RWPE2 (cell line): ENCODE measurements around the gene FRMD7.
"Not testable (repeated sequence)": the region's sequence is repeated elsewhere in the genome, so short reads cannot be mapped to it uniquely, and the experiment has no call there.

Experiments
- ATAC-seq: fragments of 200-7000 bp; cut with Tn5 transposase; 3 replicates; pipeline ENCODE4 v1.9.1; 2021; ENCODE audit warnings: low read depth
- DNase-seq: peaks from one replicate; pipeline ENCODE4 v3.0.0-alpha.2; 2020; ENCODE audit warnings: low spot score
- H3K27ac ChIP-seq: fragments of 450-650 bp; 2 replicates; pipeline ENCODE4 v1.5.1; 2017; ENCODE audit warnings: mild to moderate bottlenecking; ENCODE audit not compliant: poor library complexity, severe bottlenecking
- H3K27me3 ChIP-seq: fragments of 250-450 bp; sonication (Bioruptor Pico); 2 replicates; pipeline ENCODE4 v1.5.1; 2021; ENCODE audit warnings: mild to moderate bottlenecking, moderate library complexity; ENCODE audit not compliant: insufficient read depth, poor library complexity, severe bottlenecking
- H3K36me3 ChIP-seq: fragments of 250-450 bp; sonication (Bioruptor Pico); 2 replicates; pipeline ENCODE4 v1.5.1; 2020; ENCODE audit warnings: low read depth, mild to moderate bottlenecking, moderate library complexity
- H3K4me1 ChIP-seq: fragments of 250-450 bp; sonication (Bioruptor Pico); 2 replicates; pipeline ENCODE4 v1.5.1; 2021; ENCODE audit warnings: mild to moderate bottlenecking, moderate library complexity; ENCODE audit not compliant: insufficient read depth, poor library complexity, severe bottlenecking
- H3K4me3 ChIP-seq: fragments of 250-450 bp; sonication (Bioruptor Pico); 2 replicates; pipeline ENCODE4 v1.5.1; 2021; ENCODE audit warnings: mild to moderate bottlenecking, moderate library complexity; ENCODE audit not compliant: severe bottlenecking
- H3K9me3 ChIP-seq: fragments of 250-450 bp; sonication (Bioruptor Pico); 2 replicates; pipeline ENCODE4 v1.5.1; 2021; ENCODE audit warnings: mild to moderate bottlenecking, moderate library complexity; ENCODE audit not compliant: severe bottlenecking
- TF ChIP-seq, protein P1 (sequence below): fragments of 450-650 bp; IDR thresholded peaks from one replicate; pipeline ENCODE4 v1.5.1; 2017; ENCODE audit warnings: mild to moderate bottlenecking, moderate library complexity; ENCODE audit not compliant: poor library complexity, severe bottlenecking

The FRMD7 gene

DNA sequence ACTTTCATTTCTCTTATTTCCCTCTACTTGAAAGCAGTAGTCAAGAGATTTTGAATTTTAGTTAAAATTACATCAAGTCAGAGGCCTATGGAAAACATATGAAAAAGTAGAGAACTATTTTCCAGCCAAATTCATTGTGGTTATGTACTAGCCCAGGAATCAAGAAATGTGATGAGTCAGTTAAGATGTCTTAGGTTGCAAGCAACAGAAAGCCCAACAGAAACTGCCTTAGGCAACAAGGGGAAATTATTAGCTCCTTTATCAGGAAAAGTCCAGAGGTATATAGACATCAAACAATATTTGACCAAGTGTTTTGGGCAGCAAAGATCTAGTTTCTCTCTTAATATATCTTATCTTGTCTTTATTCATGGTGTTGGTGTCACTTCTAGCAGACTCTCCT, 37.8 kb upstream of the FRMD7 start:
- Histone ChIP-seq H3K27ac (no peak overlapping the region), H3K27me3 (no peaks in the 10 kb centered on the region), H3K4me1 (no peaks in the 10 kb centered on the region), H3K36me3 (no peaks in the 10 kb centered on the region), H3K4me3 (no peak overlapping the region), H3K9me3 (no peaks in the 10 kb centered on the region)
- TF ChIP-seq, protein P1, sequence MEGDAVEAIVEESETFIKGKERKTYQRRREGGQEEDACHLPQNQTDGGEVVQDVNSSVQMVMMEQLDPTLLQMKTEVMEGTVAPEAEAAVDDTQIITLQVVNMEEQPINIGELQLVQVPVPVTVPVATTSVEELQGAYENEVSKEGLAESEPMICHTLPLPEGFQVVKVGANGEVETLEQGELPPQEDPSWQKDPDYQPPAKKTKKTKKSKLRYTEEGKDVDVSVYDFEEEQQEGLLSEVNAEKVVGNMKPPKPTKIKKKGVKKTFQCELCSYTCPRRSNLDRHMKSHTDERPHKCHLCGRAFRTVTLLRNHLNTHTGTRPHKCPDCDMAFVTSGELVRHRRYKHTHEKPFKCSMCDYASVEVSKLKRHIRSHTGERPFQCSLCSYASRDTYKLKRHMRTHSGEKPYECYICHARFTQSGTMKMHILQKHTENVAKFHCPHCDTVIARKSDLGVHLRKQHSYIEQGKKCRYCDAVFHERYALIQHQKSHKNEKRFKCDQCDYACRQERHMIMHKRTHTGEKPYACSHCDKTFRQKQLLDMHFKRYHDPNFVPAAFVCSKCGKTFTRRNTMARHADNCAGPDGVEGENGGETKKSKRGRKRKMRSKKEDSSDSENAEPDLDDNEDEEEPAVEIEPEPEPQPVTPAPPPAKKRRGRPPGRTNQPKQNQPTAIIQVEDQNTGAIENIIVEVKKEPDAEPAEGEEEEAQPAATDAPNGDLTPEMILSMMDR = no peak
- no peak for ATAC-seq
- no peak for DNase-seq

DNA sequence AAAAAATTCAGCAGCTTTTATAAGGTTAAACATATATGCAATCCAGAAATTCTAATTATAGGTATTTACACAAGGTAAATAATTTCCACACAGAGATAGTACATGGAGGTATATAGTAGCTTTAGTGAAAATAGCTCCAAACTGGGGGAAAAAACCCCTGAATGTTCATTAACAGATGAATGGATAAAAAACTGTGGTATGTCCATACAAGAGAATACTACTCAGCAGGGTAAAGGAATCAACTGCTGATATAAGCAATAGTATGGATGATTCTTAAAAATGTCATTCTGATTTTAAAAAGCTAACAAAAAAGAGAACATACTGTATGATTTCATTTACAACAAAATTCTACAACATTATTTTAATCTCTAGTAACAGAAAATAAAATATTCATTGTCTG, 37.2 kb upstream of the FRMD7 start:
- DNase-seq (no peak), ATAC-seq (no peak)
- H3K4me3 ChIP-seq = no peak overlapping the region
- TF ChIP-seq, protein P1 = no peak
- H3K27ac ChIP-seq = no peak overlapping the region
- no peaks in the 10 kb centered on the region for H3K4me1 ChIP-seq
- no peaks in the 10 kb centered on the region for H3K27me3 ChIP-seq
- H3K36me3 ChIP-seq = no peaks in the 10 kb centered on the region
- H3K9me3 ChIP-seq = no peaks in the 10 kb centered on the region

DNA sequence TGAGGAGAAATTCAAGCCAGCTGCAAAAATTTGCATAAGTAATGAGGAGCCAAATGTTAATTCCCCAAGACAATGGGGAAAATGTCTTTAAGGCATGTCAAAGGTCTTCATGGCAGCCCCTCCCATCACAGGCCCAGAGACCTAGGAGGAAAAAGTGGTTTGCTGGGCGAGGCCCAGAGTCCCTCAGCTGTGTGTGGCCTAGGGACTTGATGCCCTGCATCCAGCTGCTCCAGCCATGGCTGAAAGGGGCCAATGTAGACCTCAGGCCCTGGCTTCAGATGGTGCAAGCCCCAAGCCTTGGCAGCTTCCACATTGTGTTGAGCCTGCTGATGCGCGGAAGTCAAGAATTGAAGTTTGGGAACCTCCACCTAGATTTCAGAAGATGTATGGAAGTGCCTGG, 35.3 kb upstream of the FRMD7 start:
- not testable (repeated sequence) for H3K27ac ChIP-seq, H3K9me3 ChIP-seq, DNase-seq, ATAC-seq, H3K27me3 ChIP-seq, H3K4me3 ChIP-seq, H3K4me1 ChIP-seq, H3K36me3 ChIP-seq

DNA sequence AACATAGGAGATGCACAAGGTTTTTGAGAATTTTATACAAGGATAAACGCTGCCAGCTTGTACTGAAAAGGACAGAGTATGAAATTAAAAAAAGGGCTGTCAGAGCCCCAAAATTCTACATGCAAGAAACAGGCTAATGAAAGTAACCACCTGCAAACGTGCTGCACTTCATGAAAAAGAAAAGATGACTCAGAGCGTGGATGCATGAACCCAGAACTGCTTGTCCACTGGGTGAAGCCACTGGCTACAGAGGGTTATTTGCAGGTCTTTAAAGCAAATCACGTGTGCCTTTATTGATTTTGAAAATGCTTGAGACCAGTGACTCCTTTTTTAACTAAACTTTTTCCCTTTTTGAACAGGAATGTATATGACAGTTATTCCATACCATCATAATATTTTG, 25.3 kb upstream of the FRMD7 start:
- no peak for DNase-seq
- Histone ChIP-seq H3K4me3 (no peak overlapping the region), H3K36me3 (no peaks in the 10 kb centered on the region), H3K27me3 (no peaks in the 10 kb centered on the region), H3K9me3 (no peaks in the 10 kb centered on the region), H3K27ac (no peak overlapping the region), H3K4me1 (no peaks in the 10 kb centered on the region)
- ATAC-seq = no peak
- TF ChIP-seq, protein P1 = no peak

DNA sequence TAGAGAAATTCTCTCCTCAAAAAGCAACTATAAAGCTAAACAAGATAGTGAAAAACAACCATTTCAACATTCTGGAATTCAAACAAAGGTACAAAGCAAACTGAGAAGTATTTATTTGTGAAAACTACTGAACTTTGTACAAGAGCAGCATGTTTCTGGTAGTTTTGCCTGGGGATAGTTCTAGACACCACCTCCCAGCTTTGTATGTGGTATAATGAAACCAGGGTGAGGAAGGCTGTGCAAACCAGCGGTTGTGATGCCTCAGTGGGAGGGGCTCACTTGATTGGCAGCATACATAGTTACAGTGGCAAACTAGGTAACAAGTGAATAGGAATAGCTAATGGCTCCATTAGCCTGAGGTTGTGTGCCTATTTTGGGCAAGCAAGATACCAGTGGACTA, 18.6 kb upstream of the FRMD7 start:
- no peaks in the 10 kb centered on the region for H3K9me3 ChIP-seq
- H3K4me1 ChIP-seq = no peaks in the 10 kb centered on the region
- no peak overlapping the region for H3K27ac ChIP-seq
- DNase-seq (no peak), ATAC-seq (no peak)
- no peak overlapping the region for H3K4me3 ChIP-seq
- TF ChIP-seq, protein P1 = no peak
- no peaks in the 10 kb centered on the region for H3K36me3 ChIP-seq
- no peaks in the 10 kb centered on the region for H3K27me3 ChIP-seq

DNA sequence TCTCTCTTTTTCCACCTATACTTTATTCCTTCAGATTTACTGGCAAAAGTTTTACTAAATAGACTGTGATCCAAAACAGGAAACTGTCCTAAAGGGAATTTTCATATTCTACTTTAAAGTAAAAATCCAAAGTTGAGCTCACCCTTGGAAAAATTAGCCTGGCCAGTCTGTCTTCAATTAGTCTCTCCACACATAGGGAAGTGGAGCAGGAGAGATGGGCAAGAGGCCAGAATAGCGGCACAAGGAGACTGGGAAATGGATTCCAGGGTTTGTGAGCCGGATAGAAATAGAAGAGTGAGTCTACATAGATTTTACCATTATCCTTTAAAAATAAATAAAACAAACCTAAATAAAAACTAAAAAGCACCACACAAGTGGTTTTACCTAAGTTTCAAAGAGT, 16.2 kb upstream of the FRMD7 start:
- no peaks in the 10 kb centered on the region for H3K36me3 ChIP-seq
- H3K4me3 ChIP-seq = no peak overlapping the region
- no peaks in the 10 kb centered on the region for H3K27me3 ChIP-seq
- no peaks in the 10 kb centered on the region for H3K9me3 ChIP-seq
- TF ChIP-seq, protein P1 = no peak
- H3K27ac ChIP-seq = no peak overlapping the region
- no peak for ATAC-seq
- DNase-seq = no peak
- H3K4me1 ChIP-seq = no peaks in the 10 kb centered on the region
